Loucy (cell line): ENCODE data around the gene PRR5.

Experiments used
- H2AFZ ChIP-seq: fragments of 200-600 bp; sonication (generic); 2 replicates; pipeline ENCODE4 v1.6.0; 2016; ENCODE audit warnings: antibody characterized with exemption, mild to moderate bottlenecking, low read length, moderate library complexity
- H3F3A ChIP-seq: fragments of 200-600 bp; 2 replicates; pipeline ENCODE4 v1.6.0; 2016; ENCODE audit warnings: antibody characterized with exemption, low read depth, mild to moderate bottlenecking
- H3K27me3 ChIP-seq: fragments of 200-600 bp; sonication (generic); 2 replicates; pipeline ENCODE4 v1.6.1; 2014; ENCODE audit warnings: low read length, mild to moderate bottlenecking; ENCODE audit not compliant: insufficient read depth, poor library complexity, severe bottlenecking
- H3K36me3 ChIP-seq: fragments of 200-600 bp; sonication (generic); 2 replicates; pipeline ENCODE4 v1.6.1; 2016; ENCODE audit warnings: low read length; ENCODE audit not compliant: insufficient read depth
- H3K4me1 ChIP-seq: fragments of 200-600 bp; sonication (generic); 2 replicates; pipeline ENCODE4 v1.5.1; 2014; ENCODE audit warnings: low read length, mild to moderate bottlenecking; ENCODE audit not compliant: insufficient read depth, poor library complexity, severe bottlenecking
- H3K4me2 ChIP-seq: fragments of 200-600 bp; sonication (generic); 2 replicates; pipeline ENCODE4 v1.6.0; 2014; ENCODE audit warnings: antibody characterized with exemption, low read length, low read depth, mild to moderate bottlenecking; ENCODE audit not compliant: poor library complexity, severe bottlenecking
- H3K4me3 ChIP-seq: fragments of 200-600 bp; sonication (generic); 2 replicates; pipeline ENCODE4 v1.5.1; 2014; ENCODE audit warnings: low read length, mild to moderate bottlenecking, mixed read lengths; ENCODE audit not compliant: poor library complexity, severe bottlenecking
- H3K79me2 ChIP-seq: fragments of 200-600 bp; sonication (generic); 2 replicates; pipeline ENCODE4 v1.6.1; 2014; ENCODE audit warnings: low read length; ENCODE audit not compliant: insufficient read depth
- H3K9ac ChIP-seq: fragments of 200-600 bp; sonication (generic); 2 replicates; pipeline ENCODE4 v1.6.0; 2014; ENCODE audit warnings: mild to moderate bottlenecking, low read depth, low read length, moderate library complexity; ENCODE audit not compliant: poor library complexity, severe bottlenecking
- H3K9me2 ChIP-seq: fragments of 200-600 bp; sonication (generic); replicated peaks from 2 replicates; pipeline ENCODE4 v1.6.1; 2016; ENCODE audit warnings: low read depth, low read length, mixed read lengths
- H3K9me3 ChIP-seq: fragments of 200-600 bp; sonication (generic); 2 replicates; pipeline ENCODE4 v1.6.1; 2014; ENCODE audit warnings: mild to moderate bottlenecking, antibody characterized with exemption, low read length, low read depth; ENCODE audit not compliant: insufficient read depth
- H4K20me1 ChIP-seq: fragments of 200-600 bp; sonication (generic); 2 replicates; pipeline ENCODE4 v1.6.0; 2014; ENCODE audit warnings: antibody characterized with exemption, low read length, mild to moderate bottlenecking; ENCODE audit not compliant: insufficient read depth, poor library complexity, severe bottlenecking
- CTCF ChIP-seq: fragments of 200-600 bp; sonication (generic); conservative IDR thresholded peaks from 2 replicates; pipeline ENCODE4 v1.5.1; 2014; ENCODE audit warnings: mild to moderate bottlenecking, antibody characterized with exemption, low read length
- EZH2phosphoT487 ChIP-seq: fragments of 200-600 bp; IDR thresholded peaks from 2 replicates; pipeline ENCODE4 v1.6.1; 2018; ENCODE audit warnings: antibody characterized with exemption, mild to moderate bottlenecking, moderate library complexity, borderline replicate concordance

The PRR5 gene

GRCh38 chr22:44709881-44710392, 7.9 kb downstream of the PRR5 start:
- no peaks in the 10 kb centered on the region for H3K79me2 ChIP-seq
- no peak overlapping the region for H3K9ac ChIP-seq
- no peak overlapping the region for H2AFZ ChIP-seq
- H4K20me1 ChIP-seq = no peaks in the 10 kb centered on the region
- no peaks in the 10 kb centered on the region for H3K27me3 ChIP-seq
- no peaks in the 10 kb centered on the region for H3K36me3 ChIP-seq
- TF ChIP-seq CTCF (no peak), EZH2phosphoT487 (no peak)
- H3K4me3 ChIP-seq = no peak overlapping the region
- no peaks in the 10 kb centered on the region for H3K9me2 ChIP-seq
- H3F3A ChIP-seq = no peaks in the 10 kb centered on the region
- peaks cover 15% of the 10 kb centered on the region for H3K4me1 ChIP-seq
- H3K4me2 ChIP-seq = no peak overlapping the region
- no peaks in the 10 kb centered on the region for H3K9me3 ChIP-seq

GRCh38 chr22:44710474-44711240, 8.7 kb downstream of the PRR5 start:
- H3K9me3 ChIP-seq = no peaks in the 10 kb centered on the region

GRCh38 chr22:44711241-44711560, 9.2 kb downstream of the PRR5 start:
- no peaks in the 10 kb centered on the region for H3F3A ChIP-seq
- H3K36me3 ChIP-seq = no peaks in the 10 kb centered on the region
- no peaks in the 10 kb centered on the region for H3K27me3 ChIP-seq
- H3K4me1 ChIP-seq = peaks cover 15% of the 10 kb centered on the region
- no peak overlapping the region for H2AFZ ChIP-seq
- H3K4me3 ChIP-seq = no peak overlapping the region
- H4K20me1 ChIP-seq = no peaks in the 10 kb centered on the region
- H3K4me2 ChIP-seq = no peak overlapping the region
- no peaks in the 10 kb centered on the region for H3K9me2 ChIP-seq
- H3K9me3 ChIP-seq = no peaks in the 10 kb centered on the region
- peak overlapping the region; percentile 18 for H3K9ac ChIP-seq
- no peaks in the 10 kb centered on the region for H3K79me2 ChIP-seq
- TF ChIP-seq CTCF (no peak), EZH2phosphoT487 (no peak)

More at GRCh38 chr22:44710474-44711240, 8.7 kb downstream of the PRR5 start:
- Histone ChIP-seq H3K9ac (no peak overlapping the region), H3K79me2 (no peaks in the 10 kb centered on the region), H4K20me1 (no peaks in the 10 kb centered on the region), H3K4me3 (no peak overlapping the region), H3K27me3 (no peaks in the 10 kb centered on the region), H3K4me2 (no peak overlapping the region), H3K4me1 (peaks cover 15% of the 10 kb centered on the region), H3K9me2 (no peaks in the 10 kb centered on the region), H3F3A (no peaks in the 10 kb centered on the region), H2AFZ (no peak overlapping the region), H3K36me3 (no peaks in the 10 kb centered on the region)
- TF ChIP-seq CTCF (no peak), EZH2phosphoT487 (no peak)
